NAMALWA (cell line): ENCODE data around the gene AKNA.
A peak's percentile ranks its signal among the peaks of the same experiment; 100 is the strongest.

Source experiments
- DNase-seq: peaks from one replicate; pipeline ENCODE4 v3.0.0-alpha.2; 2015; ENCODE audit warnings: low spot score

AKNA gene

DNA sequence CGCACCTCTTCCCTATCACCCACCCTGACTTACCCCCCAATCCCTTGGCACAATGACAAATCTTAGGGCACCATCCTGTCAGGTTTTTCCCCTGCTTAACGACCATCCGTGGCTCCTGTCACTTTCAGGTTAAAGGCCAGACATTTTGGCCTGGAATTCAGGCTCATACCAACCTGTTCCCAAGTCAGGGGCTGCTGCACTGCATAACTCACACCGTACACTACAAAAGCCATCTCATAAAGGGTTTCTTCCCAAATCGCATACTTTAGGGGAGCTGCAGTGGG is 7.5 kb upstream of the AKNA start:
- DNase-seq, result no peak

DNA sequence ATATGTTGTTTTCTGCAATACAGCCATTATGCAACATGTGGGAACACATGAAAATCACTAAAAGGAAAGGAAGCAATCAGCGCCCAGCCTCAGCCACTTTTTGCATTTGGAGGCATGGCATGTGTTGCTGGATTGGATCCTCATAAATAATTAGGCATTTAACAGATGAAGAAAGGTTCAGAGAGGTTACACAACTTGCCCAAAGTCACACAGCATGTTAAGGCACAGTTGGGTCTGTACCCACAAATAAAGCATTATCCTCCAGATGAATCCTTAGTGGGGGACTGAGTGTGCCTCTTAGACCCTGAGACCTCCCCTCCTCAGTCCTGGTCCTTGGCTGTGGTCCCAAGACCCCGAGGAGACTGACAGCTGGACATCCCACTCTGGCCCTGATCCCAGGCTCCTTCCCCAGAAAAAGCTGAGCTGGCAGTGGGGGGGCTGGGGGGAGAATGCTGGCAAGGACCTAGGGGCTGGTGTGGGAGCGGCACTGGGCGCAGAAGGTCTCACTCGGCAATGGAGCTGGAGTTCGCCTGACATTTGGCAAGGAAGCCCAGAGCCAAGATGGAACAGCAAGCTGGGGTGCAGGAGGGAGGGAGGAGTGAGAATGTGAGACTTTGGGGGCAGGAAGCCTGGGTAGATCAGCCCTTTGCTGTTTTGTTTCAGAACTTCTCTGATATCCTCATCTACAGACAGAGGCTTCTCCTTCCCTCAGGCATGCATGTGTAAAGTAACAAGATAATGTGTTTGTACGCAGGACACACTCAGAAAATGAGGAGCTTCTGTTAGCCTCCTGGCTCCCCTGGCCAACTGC is 6.9 kb upstream of the AKNA start:
- no peak for DNase-seq

DNA sequence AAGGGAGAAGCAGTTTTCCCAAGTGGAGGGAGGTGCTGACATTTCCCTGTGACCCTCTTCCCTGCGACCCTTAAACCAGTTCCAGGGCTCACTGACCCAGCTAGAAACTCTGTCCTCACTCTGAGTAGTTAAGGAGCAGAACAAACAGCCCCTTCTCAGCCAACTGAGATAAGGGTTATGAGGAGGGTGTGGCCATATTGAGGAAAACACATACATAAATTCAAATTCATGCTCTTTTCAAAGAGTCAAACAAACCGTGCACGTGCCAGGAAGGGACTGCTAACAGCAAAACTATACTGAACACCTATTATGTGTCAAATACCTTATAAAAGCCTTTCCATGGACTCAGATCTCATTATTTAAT is 4.9 kb upstream of the AKNA start:
- DNase-seq, result peak; percentile 73

DNA sequence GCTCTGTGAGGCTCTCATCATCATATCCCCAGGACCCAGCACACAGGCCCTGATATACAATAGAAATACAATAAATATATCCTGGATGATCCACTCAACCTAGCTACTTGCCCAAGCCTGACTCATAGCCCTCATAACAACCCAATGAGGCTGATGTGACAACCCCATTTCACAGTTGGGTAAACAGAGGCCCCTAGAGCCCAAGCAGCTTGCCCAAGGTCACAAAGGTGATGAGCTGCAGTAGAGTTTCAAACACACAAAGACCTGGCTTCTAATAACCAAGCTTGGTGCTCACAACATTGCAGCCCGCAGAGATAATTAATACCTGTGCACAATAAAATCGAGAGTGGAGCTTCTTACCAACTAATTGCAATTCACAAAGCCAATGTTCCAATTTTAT is 3.2 kb upstream of the AKNA start:
- peak; percentile 41 for DNase-seq

DNA sequence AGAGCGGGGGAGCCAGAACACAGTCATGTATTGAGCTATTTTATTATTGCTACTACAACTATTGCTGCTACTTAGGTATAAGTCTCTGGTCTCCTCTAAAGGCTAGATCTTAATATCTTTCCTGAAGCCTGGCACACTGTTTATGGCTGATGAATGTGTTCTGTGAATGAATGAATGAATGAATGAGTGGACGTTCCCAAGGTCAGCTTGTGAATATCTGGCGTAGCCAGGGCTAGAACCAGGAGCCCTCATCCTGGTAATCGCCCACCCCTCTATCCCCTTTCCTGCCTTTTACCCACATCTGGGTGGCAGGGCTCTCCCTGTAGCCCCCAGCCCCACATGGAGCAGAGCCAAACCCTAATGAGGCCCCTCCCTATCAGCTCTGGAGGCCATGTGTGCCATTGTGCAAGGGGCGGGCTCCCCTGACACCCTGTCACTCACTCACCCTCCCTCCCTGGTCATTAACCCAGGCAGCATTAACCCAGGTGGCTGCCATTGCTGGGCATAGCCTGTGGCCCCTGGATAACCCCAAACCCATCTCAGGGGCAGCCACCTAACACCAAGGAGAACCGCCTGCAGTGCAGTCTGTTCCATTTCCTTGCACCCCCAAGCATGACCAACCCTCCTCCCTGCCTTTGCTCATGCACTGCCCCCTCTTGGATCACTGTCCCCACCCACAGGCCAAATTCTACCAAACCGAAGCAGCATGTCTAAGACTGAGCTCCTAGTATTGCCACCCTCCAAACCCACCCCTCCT is 2.0 kb upstream of the AKNA start:
- no peak for DNase-seq

DNA sequence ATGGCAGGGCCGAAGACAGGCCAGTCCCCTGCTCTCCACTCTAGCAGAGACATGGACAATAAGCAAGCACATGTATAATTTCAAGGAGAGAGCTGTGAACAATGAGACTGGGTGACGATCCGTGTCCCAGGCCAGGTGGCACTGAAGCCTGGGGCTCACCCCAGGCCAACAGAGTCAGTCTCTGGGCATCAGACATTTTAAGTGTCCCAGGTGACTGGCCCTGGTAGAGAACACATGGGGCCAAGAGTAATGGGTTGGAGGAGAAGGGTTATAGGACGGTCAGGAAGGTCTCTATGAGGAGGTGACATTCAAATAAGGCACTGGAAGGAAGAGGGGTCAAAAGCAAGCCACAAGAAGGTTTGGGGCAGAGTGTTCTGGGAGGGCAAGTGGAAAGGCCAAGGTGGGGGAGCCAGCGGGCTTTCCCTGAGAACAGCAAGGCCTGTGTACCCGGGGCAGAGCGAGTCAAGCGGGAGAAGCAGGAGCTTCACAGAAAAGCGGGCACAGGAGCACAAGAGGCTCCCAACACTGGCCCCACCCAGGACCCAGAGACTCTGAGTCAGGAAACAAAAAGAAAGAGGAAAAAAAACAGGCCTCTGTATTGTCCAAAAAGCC is 1.1 kb upstream of the AKNA start:
- DNase-seq, result peak; percentile 46

DNA sequence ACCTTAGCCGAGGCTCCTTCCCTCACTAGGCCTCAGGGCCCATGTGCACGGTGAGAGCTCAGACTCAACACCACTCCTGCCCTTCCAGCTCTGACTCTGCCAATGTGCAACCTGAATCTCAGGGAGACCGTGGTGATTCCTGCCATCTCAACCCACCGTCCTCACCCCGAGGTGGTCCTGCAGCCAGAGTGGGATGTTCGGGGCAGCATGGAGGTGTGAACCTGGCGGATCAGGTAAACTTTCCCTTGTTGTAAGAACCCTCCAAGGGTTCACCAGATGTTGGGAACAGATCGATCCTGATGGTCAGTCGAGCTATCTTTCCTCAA is 538 bp upstream of the AKNA start:
- no peak for DNase-seq

DNA sequence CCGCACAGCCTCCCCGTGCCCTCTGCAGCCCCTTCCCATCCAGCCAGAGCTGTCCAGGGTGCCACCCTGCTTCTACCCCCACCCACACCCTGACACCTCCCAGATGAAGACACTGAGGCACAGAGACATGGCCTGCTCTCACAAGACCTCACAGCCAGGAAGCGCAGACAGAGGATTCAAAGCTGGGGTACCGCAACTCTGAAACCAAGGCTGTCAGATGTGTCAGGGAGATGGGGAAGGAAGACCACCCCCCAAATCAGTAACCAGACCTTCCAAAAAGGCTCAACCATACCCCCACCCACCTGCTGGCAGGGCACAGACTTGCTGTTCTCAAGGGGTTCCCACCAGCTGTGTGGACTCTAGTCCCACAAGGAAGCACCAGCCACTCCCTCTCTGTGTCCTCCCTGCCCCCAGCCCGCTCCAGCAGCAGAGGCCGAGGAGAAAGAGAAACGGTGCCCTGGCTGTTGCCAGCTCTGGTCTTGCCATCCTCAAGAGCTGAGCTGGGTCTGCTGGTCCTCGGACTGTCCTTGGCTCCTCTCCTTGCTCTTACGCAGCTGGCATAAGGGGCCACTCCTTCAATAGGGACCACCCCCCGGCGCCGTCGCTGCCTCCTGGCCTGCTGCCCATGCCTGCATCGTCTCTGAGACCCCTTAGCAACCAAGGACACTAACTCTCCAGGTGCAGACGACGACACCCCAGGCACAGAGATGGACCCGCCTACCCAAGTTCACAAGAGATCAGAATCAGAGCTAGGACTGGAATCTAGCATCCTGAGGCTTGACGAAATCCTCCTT is 699 bp downstream of the AKNA start:
- DNase-seq, result peak; percentile 63

DNA sequence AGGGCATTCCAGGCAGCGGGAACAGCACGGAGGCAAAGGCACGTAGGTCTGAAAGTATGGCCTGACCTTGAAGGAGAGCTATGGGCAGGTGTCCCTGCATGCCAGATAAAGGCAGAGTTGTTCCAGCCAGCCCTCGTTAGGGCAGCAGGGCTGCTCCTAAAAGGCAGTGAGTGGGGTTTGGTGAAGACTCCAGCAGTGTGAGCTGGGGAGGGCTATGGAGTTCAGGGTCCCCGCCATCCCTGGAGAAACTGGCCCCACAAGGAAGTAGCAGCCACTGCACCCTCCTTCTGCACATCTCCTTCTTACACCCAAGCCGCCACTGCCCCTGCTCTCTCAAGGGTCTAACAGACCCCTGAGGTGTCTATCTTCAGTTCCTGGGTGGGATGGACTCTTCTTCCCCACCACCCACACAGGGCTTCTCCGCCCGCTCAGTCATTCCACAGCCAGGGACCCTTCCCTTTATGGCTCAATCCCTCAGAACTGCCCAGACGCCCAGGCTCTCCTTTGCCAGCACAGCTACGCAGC is 1.4 kb downstream of the AKNA start:
- DNase-seq, result no peak

DNA sequence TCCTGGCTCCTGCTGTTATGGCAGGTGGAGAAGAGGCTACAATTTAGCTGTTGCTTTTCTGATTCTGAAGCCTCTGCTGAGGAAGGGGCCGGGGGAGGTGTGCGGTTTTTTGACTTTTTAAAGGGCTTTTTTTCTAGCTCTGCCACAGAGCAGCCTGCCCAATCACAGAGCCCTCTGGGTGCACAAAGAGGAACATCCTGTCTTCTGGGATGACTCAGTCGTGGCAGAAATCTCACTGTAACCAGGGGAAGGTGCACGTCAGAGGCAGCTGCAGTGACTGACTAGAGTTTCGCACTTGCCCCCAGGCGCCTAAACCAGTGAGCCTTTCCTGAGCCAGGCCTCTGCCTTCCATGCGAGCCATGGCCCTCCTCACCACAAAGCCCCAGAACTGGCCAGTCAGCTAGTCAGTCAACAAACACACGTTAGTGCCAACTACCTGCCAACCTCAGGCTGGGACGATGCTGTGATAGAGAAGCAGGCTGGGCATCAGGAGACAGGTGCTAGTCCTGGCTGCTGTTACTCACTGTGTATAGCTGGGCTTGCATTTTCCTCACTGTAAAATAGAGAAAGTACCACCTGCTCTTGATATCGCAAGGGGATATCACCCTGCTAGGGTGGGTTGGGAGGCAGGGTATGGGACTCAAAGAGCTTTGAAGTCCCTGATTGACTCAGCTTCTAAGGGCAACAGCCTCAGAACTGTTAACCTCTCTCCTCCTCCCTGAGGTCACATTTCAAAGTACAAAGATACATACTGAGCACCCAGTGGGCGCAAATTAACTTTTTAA is 2.2 kb downstream of the AKNA start:
- DNase-seq, result peak; percentile 97

DNA sequence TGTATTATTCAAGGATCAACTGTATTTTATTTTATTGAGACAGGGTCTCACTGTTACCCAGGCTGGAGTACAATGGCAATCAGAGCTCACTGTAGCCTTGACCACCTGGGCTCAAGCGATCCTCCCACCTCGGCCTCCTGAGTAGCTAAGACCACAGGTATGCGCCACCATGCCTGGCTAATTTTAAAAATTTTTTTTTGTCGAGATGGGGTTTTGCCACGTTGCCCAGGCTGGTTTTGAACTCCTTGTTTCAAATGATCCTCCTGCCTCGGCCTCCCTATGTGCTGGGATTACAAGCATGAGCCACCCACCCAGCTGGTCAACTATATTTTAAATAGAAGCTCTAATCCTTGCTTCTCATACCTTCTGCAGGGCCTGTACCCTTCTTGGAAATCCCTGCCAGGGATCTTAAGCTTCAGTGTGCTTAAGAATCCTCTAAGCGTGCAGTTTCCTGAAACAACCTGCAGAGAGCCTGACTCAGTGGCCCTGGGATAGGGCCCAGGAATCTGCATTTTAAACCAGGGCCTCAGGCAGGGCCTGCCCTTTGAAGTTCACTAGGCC is 2.9 kb downstream of the AKNA start:
- DNase-seq, result no peak

DNA sequence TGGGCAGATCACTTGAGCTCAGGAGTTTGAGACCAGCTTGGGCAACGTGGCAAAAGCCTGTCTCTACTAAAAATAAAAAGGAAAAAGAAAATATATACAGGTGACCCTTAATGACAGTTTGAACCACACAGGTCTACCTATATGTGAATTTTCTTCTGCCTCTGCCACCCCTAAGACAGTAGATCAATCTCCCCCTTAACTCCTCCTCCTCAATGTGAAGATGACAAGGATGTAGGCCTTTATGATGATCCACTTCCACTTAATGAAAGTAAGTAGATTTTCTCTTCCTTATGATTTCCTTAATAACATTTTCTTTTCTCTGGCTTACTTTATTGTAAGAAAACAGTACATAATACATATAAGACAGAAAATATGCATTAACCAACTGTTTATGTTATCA is 3.4 kb downstream of the AKNA start:
- DNase-seq, result no peak

DNA sequence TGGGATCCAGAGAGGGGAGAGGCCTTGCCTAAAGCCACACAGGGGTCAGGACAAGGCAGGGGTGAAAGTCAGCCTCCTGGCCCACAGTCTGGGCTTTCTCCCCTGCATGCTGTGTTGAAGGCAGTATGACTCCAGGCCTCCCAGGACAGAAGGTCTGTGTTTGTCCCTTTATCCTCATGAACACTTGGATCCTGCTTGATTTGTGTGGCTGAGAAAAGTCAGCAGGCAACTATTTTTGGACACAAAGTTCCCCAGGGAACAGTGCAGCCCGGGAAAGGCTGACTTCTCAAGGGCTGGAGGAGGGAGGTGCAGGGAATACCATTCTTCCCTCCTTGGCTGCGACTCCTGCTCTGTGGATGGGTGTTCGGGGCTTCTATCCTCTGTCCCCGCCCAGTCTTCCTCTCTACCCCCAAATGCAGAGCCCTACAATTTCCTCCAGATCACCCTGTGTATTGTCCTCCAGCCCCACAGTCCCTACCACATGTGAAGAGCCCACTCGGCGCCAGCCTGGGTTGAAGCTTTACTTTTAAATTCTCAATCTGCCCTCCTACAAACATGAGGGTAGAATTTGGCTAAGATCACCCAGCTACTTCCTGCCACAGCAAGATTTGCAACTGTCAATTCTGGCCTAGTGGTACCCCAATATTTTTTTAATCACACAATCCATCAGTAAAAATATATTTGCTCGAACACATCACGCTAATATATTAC is 4.1 kb downstream of the AKNA start:
- DNase-seq, result no peak

DNA sequence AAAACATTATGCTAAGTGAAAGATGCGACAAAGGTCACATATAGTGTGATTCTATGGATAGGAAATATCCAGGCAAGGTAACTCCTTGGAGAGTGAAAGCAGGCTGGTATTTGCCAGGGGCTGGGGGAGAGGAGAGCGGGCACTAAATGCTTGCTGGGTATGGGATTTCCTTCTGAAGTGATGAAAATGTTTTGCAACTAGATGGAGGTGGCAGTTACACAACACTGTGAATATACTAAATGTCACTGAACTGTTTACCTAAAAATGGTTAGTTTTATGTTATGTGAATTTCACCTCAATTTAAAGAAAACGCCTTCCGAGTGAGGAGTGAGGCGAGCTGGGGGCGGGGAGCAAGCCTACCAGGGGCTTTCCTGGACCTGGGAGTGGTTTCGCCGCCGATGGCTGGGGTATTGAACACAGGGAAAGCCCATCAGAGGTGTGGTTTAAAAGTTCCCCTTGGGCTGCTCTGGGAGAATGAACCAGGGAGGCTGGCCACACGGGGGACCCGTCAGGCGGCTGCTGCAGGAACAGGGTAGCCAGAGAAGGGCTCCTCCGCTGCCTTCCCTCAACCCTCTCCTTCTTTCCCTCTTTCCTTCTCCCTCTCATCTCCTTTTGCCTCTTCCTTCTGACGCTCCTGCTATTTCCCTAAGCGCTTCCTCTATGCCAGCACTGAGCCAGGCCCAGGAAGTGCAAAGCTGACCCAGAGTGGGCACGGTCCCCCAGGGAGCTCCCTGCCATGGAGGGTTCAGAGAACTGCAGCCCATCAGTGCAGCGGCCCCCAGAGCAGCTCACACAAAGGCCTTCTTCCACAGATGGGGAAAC is 4.9 kb downstream of the AKNA start:
- no peak for DNase-seq

DNA sequence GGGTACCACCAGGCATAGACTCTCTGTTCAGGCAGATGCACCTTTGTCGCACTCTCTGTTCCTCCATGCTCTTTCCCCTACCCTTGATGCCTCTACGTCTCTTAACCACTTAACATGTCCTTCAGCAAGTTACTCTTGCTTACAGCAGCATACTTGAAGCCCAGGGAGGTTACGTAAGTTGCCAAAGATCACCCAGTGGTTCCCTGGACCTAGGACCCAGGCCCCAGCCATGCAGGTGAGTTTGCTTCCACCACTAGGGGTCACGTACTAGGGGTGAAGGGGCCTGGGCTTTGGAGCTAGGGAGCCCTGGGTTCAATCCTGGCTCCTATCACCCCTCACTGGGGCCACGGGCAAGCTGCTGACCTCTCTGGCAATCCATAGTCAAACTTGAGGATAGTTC is 8.9 kb downstream of the AKNA start:
- DNase-seq, result no peak

DNA sequence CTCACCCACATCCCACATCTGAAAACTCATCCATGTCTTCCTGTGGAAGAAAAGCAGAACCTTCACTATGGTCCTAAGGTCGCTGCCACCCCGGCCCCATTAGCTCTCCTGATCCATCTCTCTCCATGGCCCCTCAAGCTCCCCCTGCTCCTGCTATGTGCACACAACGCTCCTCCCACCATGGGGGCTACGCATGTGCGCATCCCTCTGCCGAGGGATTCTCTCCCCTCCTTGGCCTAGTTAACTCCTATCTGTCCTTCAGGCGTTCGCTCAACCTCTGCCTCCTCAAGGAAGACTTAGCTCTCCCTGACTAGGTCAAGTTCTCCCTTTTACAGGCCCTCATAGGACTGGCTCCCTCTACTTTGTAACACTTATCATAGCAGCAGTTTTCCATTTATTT is 9.8 kb downstream of the AKNA start:
- DNase-seq, result no peak

DNA sequence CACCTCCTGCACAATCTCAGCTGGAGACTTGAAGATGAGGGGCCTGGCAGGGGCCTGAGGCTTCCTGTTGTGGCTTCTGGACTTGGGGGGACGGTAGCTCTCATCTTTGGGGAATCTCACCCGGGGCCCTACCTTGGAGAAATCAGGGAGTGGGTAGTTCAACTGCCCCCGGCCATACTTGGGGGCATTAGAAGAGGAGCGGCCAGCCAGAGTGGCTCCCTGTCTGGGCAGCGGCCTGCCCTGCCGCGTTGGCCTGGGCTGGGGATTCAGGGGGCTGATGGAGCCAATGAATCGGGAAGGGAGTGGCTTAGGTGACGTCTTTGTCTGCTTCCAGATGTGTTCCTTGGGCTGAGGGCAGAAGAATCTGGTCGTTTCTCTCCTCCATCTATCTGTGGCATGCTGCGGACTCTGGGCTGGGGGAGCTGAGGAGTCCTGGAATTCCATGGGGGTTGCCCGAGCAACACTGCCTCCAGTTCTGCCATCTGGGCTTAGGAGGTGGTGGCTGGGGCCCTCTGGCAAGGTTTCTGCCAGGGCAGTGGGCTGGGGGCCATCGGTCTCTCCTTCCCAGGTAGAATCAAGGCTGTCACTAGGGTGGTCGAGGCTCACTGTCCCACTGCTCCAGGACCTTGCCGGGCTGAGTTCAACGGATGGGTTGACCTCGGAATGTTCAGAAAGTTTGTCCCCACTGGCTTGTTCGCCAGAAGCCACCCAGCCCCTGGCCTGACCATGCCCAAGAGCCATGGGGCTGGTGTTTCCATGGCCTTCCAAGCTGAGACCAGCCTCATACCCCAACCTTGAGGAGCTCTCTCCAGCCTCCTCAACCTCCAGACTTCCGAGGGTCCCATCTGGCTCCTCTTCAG is 11.0 kb downstream of the AKNA start:
- no peak for DNase-seq

DNA sequence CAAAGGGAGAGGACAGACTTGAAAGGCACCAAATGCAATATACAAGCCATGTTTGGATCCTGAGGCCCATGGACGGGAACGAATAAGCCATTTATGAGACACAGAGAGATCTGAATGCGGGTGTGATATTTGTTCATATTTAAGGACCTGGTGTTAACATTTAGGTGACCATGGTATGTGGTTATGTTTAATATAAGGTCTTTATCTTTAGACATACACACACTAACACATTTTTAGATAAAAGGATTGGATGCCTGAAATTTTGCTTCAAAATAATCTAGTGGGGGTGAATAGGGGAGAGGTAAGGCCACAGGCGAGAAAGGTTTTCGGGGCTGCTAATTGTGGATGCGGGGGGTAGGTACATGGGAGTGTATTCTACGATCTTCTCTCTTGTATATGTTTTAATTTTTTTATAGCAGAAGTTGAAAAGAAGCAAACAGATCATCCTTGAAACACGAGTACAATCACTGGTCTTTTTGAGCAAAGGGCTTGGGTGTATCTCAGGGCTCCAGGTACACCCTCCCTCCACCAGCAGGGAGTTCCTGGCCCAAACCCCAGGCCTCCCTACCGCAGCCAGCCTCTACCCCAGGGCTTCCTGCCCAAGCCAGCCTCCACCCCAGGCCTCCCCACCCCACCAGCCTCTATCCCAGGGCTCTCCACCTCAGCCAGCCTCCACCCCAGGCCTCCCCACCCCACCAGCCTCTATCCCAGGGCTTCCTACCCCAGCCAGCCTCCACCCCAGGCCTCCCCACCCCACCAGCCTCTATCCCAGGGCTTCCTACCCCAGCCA is 12.2 kb downstream of the AKNA start:
- no peak for DNase-seq
